Left lung (tissue), 10 donors: Measurements from ENCODE around the gene MFSD2B. TPM values are rescaled to one million over a fixed set of nuclear protein-coding genes. Genes with fewer than 3 reads are reported as not detected.

Experiments used
- ATAC-seq: fragments of 200-7000 bp; cut with Tn5 transposase; one replicate; pipeline ENCODE4 v1.9.1; 2020; ENCODE audit warnings: moderate library complexity
- DNase-seq, 4 donors: peaks; one replicate each; pipeline ENCODE4 v3.0.0-alpha.2; 2013 to 2020
- H3K27ac ChIP-seq, 2 donors: fragments of 200-600 bp; sonication (generic) in 1 of 2; one replicate each; pipeline versions ENCODE4 v1.5.0 to v1.8.0; 2020 to 2021
- H3K27me3 ChIP-seq, 2 donors: fragments of 200-600 bp; sonication (generic) in 1 of 2; one replicate each; pipeline versions ENCODE4 v1.5.0 to v1.8.0; 2020 to 2021
- H3K36me3 ChIP-seq, 2 donors: fragments of 200-600 bp; sonication (generic) in 1 of 2; one replicate each; pipeline versions ENCODE4 v1.5.0 to v1.8.0; 2020 to 2021
- H3K4me1 ChIP-seq, 2 donors: fragments of 200-600 bp; one replicate each; pipeline ENCODE4 v1.8.0; 2021
- H3K4me3 ChIP-seq, 2 donors: fragments of 200-600 bp; sonication (generic) in 1 of 2; one replicate each; pipeline versions ENCODE4 v1.5.0 to v1.8.0; 2020 to 2021; ENCODE audit warnings: mild to moderate bottlenecking in 1 of 2
- H3K9me3 ChIP-seq, 2 donors: fragments of 200-600 bp; sonication (generic) in 1 of 2; one replicate each; pipeline versions ENCODE4 v1.5.0 to v1.8.0; 2020 to 2021
- CTCF ChIP-seq, 2 donors: fragments of 200-600 bp; sonication (generic) in 1 of 2; IDR thresholded peaks; one replicate each; pipeline versions ENCODE4 v1.5.0 to v1.8.0; 2021; ENCODE audit warnings: antibody characterized with exemption in 2 of 2
- intact Hi-C, 2 donors: fragments of 100-400 bp; cut with DNase I; formaldehyde crosslinking; loops; one replicate each; pipeline versions ENCODE4 v1.11.2 to v1.14.2; 2022
- polyA plus RNA-seq, 6 donors: library from polyadenylated mRNA; unstranded; fragments of 120-200 nt; gene quantifications; one replicate each; pipeline ENCODE4 v1.2.1, GENCODE V29; 2013; ENCODE audit not compliant: insufficient read length in 6 of 6
- total RNA-seq, 2 donors: library from RNA; stranded (reverse); fragmentation: NEBNext Ultra II Directional; extraction: Animal tissue kit (Norgen Biotek cat#: 25700); gene quantifications; one replicate each; pipeline ENCODE4 v1.2.1, GENCODE V29; 2021
- donor health status: DM: no; HTN: yes; CAD: no.
- donor health status: DM: no; HTN: no; CAD: no.

MFSD2B gene
- total and polyA plus RNA-seq, 8 donors, result 0.26 to 5.4 (median 4.4) TPM

GRCh38 chr2:23992931-23993330 is 17.0 kb upstream of the MFSD2B start:
- no peak for DNase-seq
- no peak for TF ChIP-seq CTCF (IDR thresholded peaks at IDR 0.05)
- H3K27me3 ChIP-seq, result no peaks in the 10 kb centered on the region
- no peak overlapping the region for H3K27ac ChIP-seq
- no peaks in the 10 kb centered on the region for H3K4me1 ChIP-seq
- intact Hi-C loops, result no loop called here
- no peak overlapping the region for H3K4me3 ChIP-seq
- H3K36me3 ChIP-seq, result no peaks in the 10 kb centered on the region
- no peaks in the 10 kb centered on the region for H3K9me3 ChIP-seq
- ATAC-seq, result no peak

GRCh38 chr2:23993736-23994269 is 16.1 kb upstream of the MFSD2B start:
- TF ChIP-seq CTCF (IDR thresholded peaks at IDR 0.05), result no peak
- ATAC-seq (no peak), DNase-seq (no peak)
- H3K9me3 ChIP-seq, result no peaks in the 10 kb centered on the region
- no peak overlapping the region for H3K4me3 ChIP-seq
- no peaks in the 10 kb centered on the region for H3K36me3 ChIP-seq
- no peak overlapping the region for H3K27ac ChIP-seq
- H3K27me3 ChIP-seq, result no peaks in the 10 kb centered on the region
- intact Hi-C loops, result no loop called here
- no peaks in the 10 kb centered on the region for H3K4me1 ChIP-seq

- Histone ChIP-seq H3K27ac (no peak overlapping the region), H3K9me3 (no peaks in the 10 kb centered on the region), H3K27me3 (no peaks in the 10 kb centered on the region), H3K4me3 (no peak overlapping the region), H3K4me1 (no peaks in the 10 kb centered on the region), H3K36me3 (peaks cover 0 to 2% of the 10 kb centered on the region in 2 donors)
- no peak for TF ChIP-seq CTCF (IDR thresholded peaks at IDR 0.05)
- intact Hi-C loops, result no loop called here
- ATAC-seq (no peak), DNase-seq (no peak)
Measured at GRCh38 chr2:23994567-23994966, 15.3 kb upstream of the MFSD2B start.

GRCh38 chr2:24007693-24008092 is 2.2 kb upstream of the MFSD2B start:
- H3K9me3 ChIP-seq, result no peaks in the 10 kb centered on the region
- intact Hi-C loops, result no loop called here
- DNase-seq (no peak), ATAC-seq (no peak)
- H3K4me1 ChIP-seq, result peaks cover 6 to 13% of the 10 kb centered on the region in 2 donors
- H3K27ac ChIP-seq, result no peak overlapping the region
- H3K4me3 ChIP-seq, result no peak overlapping the region
- H3K27me3 ChIP-seq, result peaks cover 26 to 45% of the 10 kb centered on the region in 2 donors
- no peak for TF ChIP-seq CTCF (IDR thresholded peaks at IDR 0.05)
- no peaks in the 10 kb centered on the region for H3K36me3 ChIP-seq

- ATAC-seq (no peak), DNase-seq (no peak)
- no peak for TF ChIP-seq CTCF (IDR thresholded peaks at IDR 0.05)
- peaks cover 26 to 50% of the 10 kb centered on the region in 2 donors for H3K27me3 ChIP-seq
- H3K27ac ChIP-seq, result no peak overlapping the region
- no peak overlapping the region for H3K4me3 ChIP-seq
- intact Hi-C loops, result no loop called here
- peaks cover 6 to 13% of the 10 kb centered on the region in 2 donors for H3K4me1 ChIP-seq
- no peaks in the 10 kb centered on the region for H3K9me3 ChIP-seq
- H3K36me3 ChIP-seq, result no peaks in the 10 kb centered on the region
Measured at GRCh38 chr2:24008672-24009366, 1.1 kb upstream of the MFSD2B start.
